GM12878 (cell line): ENCODE data around the gene CORO2B. TPM values are rescaled to one million over a fixed set of nuclear protein-coding genes. Genes with fewer than 3 reads are reported as not detected.

ENCODE experiments used
- ATAC-seq: fragments of 200-7000 bp; cut with Tn5 transposase; 3 replicates; pipeline ENCODE4 v1.9.1; 2020; ENCODE audit warnings: mild to moderate bottlenecking, moderate library complexity
- BruUV-seq: library from RNA; stranded (reverse); fragments of 400-500 nt; replicated peaks from 2 replicates; lab custom pipeline; 2021; lab: Mats Ljungman, UMichigan
- CTCF ChIA-PET: fragments of 300-600 bp; sonication (Branson Sonifier 250); formaldehyde crosslinking; extraction: SDS; loops from one replicate; lab custom pipeline; 2021; ENCODE audit warnings: inconsistent platforms; lab: Yijun Ruan, JAX
- POLR2A ChIA-PET: fragments of 350-600 bp; formaldehyde crosslinking; extraction: SDS; loops from one replicate; lab custom pipeline; 2021; ENCODE audit warnings: inconsistent platforms; lab: Charles Lee
- RAD21 ChIA-PET: fragments of 300-600 bp; sonication (Branson Sonifier 250); formaldehyde crosslinking; loops from one replicate; lab custom pipeline; 2023; ENCODE audit warnings: antibody characterized with exemption; ENCODE audit not compliant: unreplicated experiment; lab: Charles Lee
- SMC1A ChIA-PET: fragments of 300-600 bp; sonication (Branson Sonifier 250); formaldehyde crosslinking; loops from one replicate; lab custom pipeline; 2023; ENCODE audit not compliant: unreplicated experiment, uncharacterized antibody; lab: Charles Lee
- DNase-seq: peaks from one replicate; pipeline ENCODE4 v3.0.0-alpha.2; 2011; ENCODE audit warnings: low read depth, low spot score
- FAIRE-seq: peaks from 3 replicates; lab custom pipeline; 2011; peaks lifted over from hg19 to GRCh38; lab: Jason Lieb, UNC
- H2AFZ ChIP-seq: 2 replicates; pipeline ENCODE4 v1.6.0; 2011; ENCODE audit warnings: low read depth, low read length, control low read depth; ENCODE audit not compliant: control insufficient read depth
- H3K27ac ChIP-seq: 2 replicates; pipeline ENCODE4 v1.5.1; 2011; ENCODE audit warnings: control low read depth; ENCODE audit not compliant: control insufficient read depth, insufficient read depth
- H3K27me3 ChIP-seq, 2 experiments: replicated peaks in 1 of 2; 2 replicates each; pipeline versions ENCODE4 v1.6.0 to v1.6.1; 2011; ENCODE audit warnings: low read length in 1 of 2; ENCODE audit not compliant: control insufficient read depth in 2 of 2, insufficient read depth in 2 of 2
- H3K36me3 ChIP-seq, 2 experiments: 2 replicates each; pipeline ENCODE4 v1.5.1; 2011; ENCODE audit warnings: low read length in 1 of 2; ENCODE audit not compliant: control insufficient read depth in 2 of 2, insufficient read depth in 2 of 2
- H3K4me1 ChIP-seq: 2 replicates; pipeline ENCODE4 v1.6.1; 2011; ENCODE audit warnings: mild to moderate bottlenecking, low read length, moderate library complexity, mixed read lengths; ENCODE audit not compliant: control insufficient read depth, insufficient read depth
- H3K4me2 ChIP-seq: 2 replicates; pipeline ENCODE4 v1.6.0; 2011; ENCODE audit warnings: control low read depth; ENCODE audit not compliant: control insufficient read depth, insufficient read depth
- H3K4me3 ChIP-seq: fragments of 200-600 bp; sonication (generic); 2 replicates; pipeline ENCODE4 v1.5.1; 2016
- H3K79me2 ChIP-seq: 2 replicates; pipeline ENCODE4 v1.6.0; 2011; ENCODE audit warnings: low read length; ENCODE audit not compliant: control insufficient read depth, insufficient read depth
- H3K9ac ChIP-seq: 2 replicates; pipeline ENCODE4 v1.8.0; 2011; ENCODE audit warnings: low read length, control low read depth, mixed read lengths; ENCODE audit not compliant: control insufficient read depth, insufficient read depth
- H3K9me3 ChIP-seq: replicated peaks from 3 replicates; pipeline ENCODE4 v1.5.1; 2011; ENCODE audit warnings: mild to moderate bottlenecking, low read length; ENCODE audit not compliant: control insufficient read depth, insufficient read depth
- H4K20me1 ChIP-seq: 2 replicates; pipeline ENCODE4 v1.6.0; 2011; ENCODE audit not compliant: control insufficient read depth, insufficient read depth
- BRCA1 ChIP-seq: IDR thresholded peaks from 2 replicates; pipeline ENCODE4 v1.6.1; 2011; ENCODE audit warnings: low read depth, low read length, improper control_type of control experiment
- CBFB ChIP-seq: IDR thresholded peaks from 2 replicates; pipeline ENCODE4 v1.6.1; 2016; ENCODE audit warnings: antibody characterized with exemption, low read depth
- CHD2 ChIP-seq: IDR thresholded peaks from 2 replicates; pipeline ENCODE4 v1.6.1; 2011; ENCODE audit warnings: low read depth, low read length, improper control_type of control experiment, borderline replicate concordance
- CUX1 ChIP-seq: IDR thresholded peaks from 2 replicates; pipeline ENCODE4 v1.6.1; 2012; ENCODE audit warnings: improper control_type of control experiment, low read depth, low read length; ENCODE audit not compliant: insufficient replicate concordance
- ESRRA ChIP-seq: IDR thresholded peaks from 2 replicates; pipeline ENCODE4 v1.6.1; 2012; ENCODE audit warnings: mild to moderate bottlenecking, low read length, improper control_type of control experiment
- POLR2A ChIP-seq: IDR thresholded peaks from 2 replicates; pipeline ENCODE4 v1.6.1; 2011; ENCODE audit warnings: low read depth, mild to moderate bottlenecking, low read length
- SMC3 ChIP-seq: IDR thresholded peaks from 2 replicates; pipeline ENCODE4 v1.6.1; 2011; ENCODE audit warnings: low read length, improper control_type of control experiment, borderline replicate concordance
- ZBTB40 ChIP-seq: fragments of 450-650 bp; IDR thresholded peaks from 2 replicates; pipeline ENCODE4 v1.6.1; 2016; ENCODE audit warnings: mild to moderate bottlenecking, moderate library complexity, borderline replicate concordance
- WGBS: methylation state at CpG from one replicate; pipeline ENCODE4 v1.1.6; 2016; ENCODE audit warnings: low lambda C conversion rate; ENCODE audit not compliant: insufficient replicate concordance, insufficient coverage; ENCODE audit errors: missing lambda C conversion rate; 5-methylcytosine and 5-hydroxymethylcytosine counted together
- in situ Hi-C: fragments of 300-500 bp; cut with MboI; formaldehyde crosslinking; loops from 9 replicates; pipeline ENCODE4 v1.14.3; 2018; ENCODE audit warnings: mixed read lengths
- intact Hi-C: fragments of 100-400 bp; cut with micrococcal nuclease; formaldehyde crosslinking; loops from one replicate; pipeline ENCODE4 v1.14.2; 2022; ENCODE audit not compliant: unreplicated experiment
- polyA plus RNA-seq, 11 experiments: library from polyadenylated mRNA; depleted of rRNA in 4 of 11; unstranded in 6 of 11; stranded (reverse) in 5 of 11; fragments of >200 nt; fragmentation: Nextera tagmentation in 4 of 11; fragmentation: Illumina TruSeq in 1 of 11; extraction: Ambion mirVana in 4 of 11; extraction: Trizol in 1 of 11; gene quantifications; 1 replicate in 1 of 11; 2 replicates in 10 of 11; pipeline versions ENCODE4 v1.2.1 to v1.2.3, GENCODE V29; 2011 to 2016; ENCODE audit warnings: inconsistent platforms in 2 of 11, missing spikeins in 2 of 11, low read depth in 1 of 11
- total RNA-seq, 4 experiments: library from RNA; depleted of rRNA in 3 of 4; stranded (reverse); fragments of >200 nt in 3 of 4; fragmentation: Illumina TruSeq in 1 of 4; extraction: Trizol in 1 of 4; gene quantifications; 2 replicates each; pipeline versions ENCODE4 v1.2.1 to v1.2.3, GENCODE V29; 2013 to 2021

CORO2B gene
- total and polyA plus RNA-seq, 10 of the 15 experiments (the other 5 are each of a cell fraction or from before 2014, with no cell fraction given): 0.05 to 0.73 (median 0.13) TPM; not detected in 4

- H3K27me3 ChIP-seq: peaks cover 7 to 14% of the 10 kb centered on the region in 2 experiments
- no peaks in the 10 kb centered on the region for H3K4me1 ChIP-seq
- ATAC-seq: no peak
- H3K27ac ChIP-seq: no peak overlapping the region
- WGBS: 17% methylated on average over 4 of the region's 4 CpGs
- TF ChIP-seq BRCA1 (no peak), ZBTB40 (no peak), CBFB (no peak), ESRRA (no peak), CHD2 (no peak), CUX1 (no peak), SMC3 (no peak), POLR2A (no peak)
- no peak overlapping the region for H2AFZ ChIP-seq
- SMC1A ChIA-PET: no interaction called here
- no peaks in the 10 kb centered on the region for H3K79me2 ChIP-seq
- H3K4me2 ChIP-seq: no peak overlapping the region
- CTCF ChIA-PET: no interaction called here
- intact Hi-C loops (no loop called here), in situ Hi-C loops (no loop called here)
- no peaks in the 10 kb centered on the region for H3K36me3 ChIP-seq
- H3K9ac ChIP-seq: no peak overlapping the region
- H4K20me1 ChIP-seq: no peaks in the 10 kb centered on the region
- H3K4me3 ChIP-seq: no peak overlapping the region
- RAD21 ChIA-PET: no interaction called here
- H3K9me3 ChIP-seq: no peaks in the 10 kb centered on the region
- DNase-seq: no peak
- no TSS peak for BruUV-seq
- FAIRE-seq: no peak
- POLR2A ChIA-PET: no interaction called here
Measured at GRCh38 chr15:68572309-68572708, 6.5 kb upstream of the CORO2B start.
